ENCODE results near the gene IL1RAPL1. TPM values are rescaled to one million over a fixed set of nuclear protein-coding genes. Genes with fewer than 3 reads are reported as not detected.

IL1RAPL1 gene
- total RNA-seq, 4 donors from 2014 or later: 8.2 to 10.9 (median 8.8) TPM

DNA sequence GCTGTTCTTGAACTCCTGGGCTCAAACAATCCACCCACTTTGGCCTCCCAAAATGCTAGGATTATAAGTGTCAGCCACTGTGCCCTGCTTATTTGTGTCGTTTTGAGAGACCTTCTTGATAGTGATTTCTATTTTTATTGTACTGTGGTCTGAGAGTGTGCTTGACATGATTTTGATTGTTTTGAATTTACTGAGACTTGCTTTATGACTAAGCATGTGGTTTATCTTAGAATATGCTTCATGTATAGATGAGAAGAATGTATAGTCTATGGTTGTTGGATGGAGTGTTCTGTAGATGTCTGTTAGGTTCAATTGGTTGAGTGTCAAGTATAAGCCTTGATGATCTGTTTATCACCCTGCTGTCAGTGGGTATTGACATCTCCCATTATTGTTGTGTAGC lies 789.3 kb downstream of the IL1RAPL1 start:
- Histone ChIP-seq H3K36me3 (no peaks in the 10 kb centered on the region), H3K27me3 (no peaks in the 10 kb centered on the region), H3K27ac (no peak overlapping the region), H3K4me3 (no peak overlapping the region), H3K9me3 (peaks cover 0 to 17% (median 7%) of the 10 kb centered on the region in 4 donors), H3K4me1 (no peaks in the 10 kb centered on the region)
- no peak for DNase-seq (ENCODE audit: low spot score in 2 of 2)
- TF ChIP-seq EP300 (IDR thresholded peaks at IDR 0.05) (no peak), POLR2A (IDR thresholded peaks at IDR 0.05) (no peak)
- 64 to 89% methylated on average over 1 of the region's 1 CpG for WGBS, 2 donors

DNA sequence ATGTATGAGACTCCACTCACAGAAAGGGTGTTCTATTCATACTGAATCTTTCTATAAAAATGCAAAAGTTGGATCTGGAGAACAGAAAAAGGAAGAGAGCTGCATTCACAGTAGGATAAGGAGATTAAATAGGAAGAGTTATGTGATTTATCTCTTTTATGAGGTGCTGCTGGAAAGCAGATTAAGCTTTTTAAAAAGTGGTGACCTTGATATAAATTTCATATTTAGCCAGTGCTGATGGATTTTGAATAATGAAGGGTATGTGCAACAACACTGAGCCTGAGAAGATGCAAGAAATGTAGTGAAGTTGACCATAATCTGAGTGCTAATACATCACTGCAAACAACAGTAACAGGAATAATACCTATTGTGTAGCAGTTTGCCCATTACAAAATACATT lies 795.6 kb downstream of the IL1RAPL1 start:
- Histone ChIP-seq H3K4me3 (no peak overlapping the region), H3K9me3 (peaks cover 0 to 10% (median 2%) of the 10 kb centered on the region in 4 donors), H3K27me3 (no peaks in the 10 kb centered on the region), H3K4me1 (no peaks in the 10 kb centered on the region), H3K27ac (no peak overlapping the region), H3K36me3 (no peaks in the 10 kb centered on the region)
- no peak for TF ChIP-seq POLR2A (IDR thresholded peaks at IDR 0.05)
- no peak for DNase-seq (ENCODE audit: low spot score in 2 of 2)

DNA sequence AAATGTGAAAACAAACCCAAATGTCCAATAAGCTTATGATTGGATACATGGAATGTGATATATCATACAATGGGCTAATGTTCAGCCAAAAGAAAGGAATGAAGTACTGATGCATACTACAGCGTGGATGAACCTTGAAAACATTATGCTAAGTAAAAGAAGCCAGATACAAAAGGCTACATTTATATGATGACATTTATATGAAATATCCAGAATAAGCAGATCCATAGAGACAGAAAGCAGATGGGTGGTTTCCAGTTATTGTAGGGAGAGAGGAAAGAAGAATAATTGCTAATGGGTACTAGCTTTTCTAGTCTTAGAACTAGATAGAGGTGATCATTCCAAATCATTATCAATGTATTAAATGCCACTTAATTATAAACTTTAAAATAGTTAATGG lies 801.3 kb downstream of the IL1RAPL1 start:
- Histone ChIP-seq H3K36me3 (no peaks in the 10 kb centered on the region), H3K4me3 (no peak overlapping the region), H3K4me1 (no peaks in the 10 kb centered on the region), H3K27ac (no peak overlapping the region), H3K9me3 (no peaks in the 10 kb centered on the region), H3K27me3 (no peaks in the 10 kb centered on the region)
- TF ChIP-seq, protein P1, sequence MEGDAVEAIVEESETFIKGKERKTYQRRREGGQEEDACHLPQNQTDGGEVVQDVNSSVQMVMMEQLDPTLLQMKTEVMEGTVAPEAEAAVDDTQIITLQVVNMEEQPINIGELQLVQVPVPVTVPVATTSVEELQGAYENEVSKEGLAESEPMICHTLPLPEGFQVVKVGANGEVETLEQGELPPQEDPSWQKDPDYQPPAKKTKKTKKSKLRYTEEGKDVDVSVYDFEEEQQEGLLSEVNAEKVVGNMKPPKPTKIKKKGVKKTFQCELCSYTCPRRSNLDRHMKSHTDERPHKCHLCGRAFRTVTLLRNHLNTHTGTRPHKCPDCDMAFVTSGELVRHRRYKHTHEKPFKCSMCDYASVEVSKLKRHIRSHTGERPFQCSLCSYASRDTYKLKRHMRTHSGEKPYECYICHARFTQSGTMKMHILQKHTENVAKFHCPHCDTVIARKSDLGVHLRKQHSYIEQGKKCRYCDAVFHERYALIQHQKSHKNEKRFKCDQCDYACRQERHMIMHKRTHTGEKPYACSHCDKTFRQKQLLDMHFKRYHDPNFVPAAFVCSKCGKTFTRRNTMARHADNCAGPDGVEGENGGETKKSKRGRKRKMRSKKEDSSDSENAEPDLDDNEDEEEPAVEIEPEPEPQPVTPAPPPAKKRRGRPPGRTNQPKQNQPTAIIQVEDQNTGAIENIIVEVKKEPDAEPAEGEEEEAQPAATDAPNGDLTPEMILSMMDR (IDR thresholded peaks at IDR 0.05): no peak
- TF ChIP-seq POLR2A (IDR thresholded peaks at IDR 0.05) (no peak), EP300 (IDR thresholded peaks at IDR 0.05) (no peak)
- WGBS, 2 donors: 50% methylated on average over 1 of the region's 1 CpG
- no peak for DNase-seq (ENCODE audit: low spot score in 2 of 2)

DNA sequence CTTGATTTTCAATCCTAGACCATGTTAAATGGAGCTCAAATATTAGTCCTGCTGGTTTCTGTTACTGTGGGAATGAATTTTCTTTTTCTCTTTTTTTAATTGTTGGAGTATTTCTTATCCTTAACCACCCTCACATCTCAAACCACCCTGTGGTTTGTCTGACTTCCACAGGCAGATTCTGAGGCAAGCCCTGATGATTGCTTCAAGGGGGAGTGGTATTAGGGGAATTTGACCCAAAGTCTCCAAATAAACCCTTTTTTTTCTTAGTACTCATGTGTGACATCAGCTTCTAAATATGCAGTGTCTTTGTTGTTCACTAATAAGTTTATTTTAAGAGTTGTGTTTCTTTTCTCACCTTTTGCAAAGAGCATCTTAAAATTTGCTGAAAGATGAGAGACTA lies 810.3 kb downstream of the IL1RAPL1 start:
- H3K9me3 ChIP-seq: no peaks in the 10 kb centered on the region
- no peak for TF ChIP-seq EP300 (IDR thresholded peaks at IDR 0.05)
- H3K36me3 ChIP-seq: no peaks in the 10 kb centered on the region
- H3K27ac ChIP-seq: no peak overlapping the region
- DNase-seq (ENCODE audit: low spot score in 2 of 2): no peak
- no peaks in the 10 kb centered on the region for H3K27me3 ChIP-seq
- no peaks in the 10 kb centered on the region for H3K4me1 ChIP-seq
- H3K4me3 ChIP-seq: no peak overlapping the region

DNA sequence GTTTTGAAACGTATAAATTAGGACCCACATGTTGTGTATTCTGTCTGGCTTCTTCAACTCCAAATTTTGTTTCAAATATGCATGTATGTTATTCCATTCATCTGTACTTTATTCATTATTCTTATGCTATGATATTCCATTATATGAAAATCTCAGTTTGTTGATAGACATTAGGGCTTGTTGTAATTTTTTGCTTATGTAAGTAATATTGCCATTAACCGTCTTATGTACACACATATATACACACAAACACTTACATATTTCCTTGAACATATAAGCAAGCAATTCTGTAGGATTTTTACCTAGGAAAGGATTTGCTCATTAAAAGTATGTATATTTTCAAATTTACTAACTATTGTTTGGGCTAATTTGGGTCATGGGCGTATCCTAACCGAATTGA lies 820.1 kb downstream of the IL1RAPL1 start:
- Histone ChIP-seq H3K27me3 (no peaks in the 10 kb centered on the region), H3K9me3 (no peaks in the 10 kb centered on the region), H3K4me3 (no peak overlapping the region), H3K4me1 (no peaks in the 10 kb centered on the region), H3K36me3 (no peaks in the 10 kb centered on the region), H3K27ac (no peak overlapping the region)
- DNase-seq (ENCODE audit: low spot score in 2 of 2): no peak
- no peak for TF ChIP-seq POLR2A (IDR thresholded peaks at IDR 0.05)
- TF ChIP-seq EP300 (IDR thresholded peaks at IDR 0.05): no peak
- TF ChIP-seq, protein P1 (IDR thresholded peaks at IDR 0.05): no peak
- 92 to 97% methylated on average over 4 of the region's 4 CpGs for WGBS, 2 donors

DNA sequence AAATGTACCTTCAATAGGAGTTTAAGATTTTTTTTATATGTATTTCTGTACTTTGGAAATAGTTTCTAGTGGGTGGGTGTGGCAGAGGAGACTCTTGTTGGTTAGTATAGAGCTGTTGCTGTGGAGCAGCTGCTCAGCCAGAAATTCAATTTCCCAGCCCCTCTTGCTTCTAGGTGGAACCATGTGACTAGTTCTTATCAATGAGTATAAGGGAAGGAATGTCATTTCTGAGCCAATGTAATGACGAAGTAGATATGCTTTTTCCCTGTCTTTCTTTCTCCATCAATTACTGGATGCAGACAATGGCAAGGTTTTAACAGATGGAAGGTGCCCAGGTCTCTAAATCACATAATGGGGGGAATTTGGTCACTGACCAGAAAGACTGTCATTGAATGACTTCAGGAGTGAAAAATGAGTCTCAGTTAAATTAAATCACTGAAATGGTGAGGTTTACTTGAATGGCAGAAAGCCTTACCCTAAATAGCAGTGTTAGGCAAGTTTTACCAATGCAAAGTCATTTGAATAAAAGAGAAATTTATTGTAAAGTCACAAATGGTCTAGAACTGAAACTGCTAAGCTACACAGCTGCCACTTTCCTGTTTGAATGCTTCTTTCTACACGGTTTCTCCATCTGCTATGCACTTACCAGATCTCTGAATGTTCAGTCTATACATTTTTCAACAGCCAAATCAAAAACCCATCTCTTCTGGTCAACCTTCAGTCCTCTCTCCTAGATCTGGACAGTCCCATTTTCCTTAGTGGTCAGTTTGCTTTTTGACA lies 832.7 kb downstream of the IL1RAPL1 start:
- Histone ChIP-seq H3K4me3 (no peak overlapping the region), H3K27ac (no peak overlapping the region), H3K27me3 (no peaks in the 10 kb centered on the region), H3K36me3 (no peaks in the 10 kb centered on the region), H3K9me3 (no peaks in the 10 kb centered on the region), H3K4me1 (no peaks in the 10 kb centered on the region)
- no peak for DNase-seq (ENCODE audit: low spot score in 2 of 2)
- WGBS, 2 donors: 45 to 86% methylated on average over 2 of the region's 2 CpGs
- no peak for TF ChIP-seq EP300 (IDR thresholded peaks at IDR 0.05)
- TF ChIP-seq POLR2A (IDR thresholded peaks at IDR 0.05): no peak
- TF ChIP-seq, protein P1 (IDR thresholded peaks at IDR 0.05): no peak

Data from tibial nerve (tissue), 4 donors.